Tibial nerve (tissue), 4 donors: ENCODE measurements around the gene INPP5A. TPM values are rescaled to one million over a fixed set of nuclear protein-coding genes. Genes with fewer than 3 reads are reported as not detected.

Experiments
- DNase-seq, 2 donors: peaks; one replicate each; pipeline ENCODE4 v3.0.0-alpha.2; 2019; ENCODE audit warnings: low spot score in 2 of 2
- H3K27ac ChIP-seq, 4 donors: fragments of 200-600 bp; sonication (generic) in 3 of 4; one replicate each; pipeline ENCODE4 v1.5.1; 2017 to 2019; ENCODE audit warnings: mild to moderate bottlenecking in 1 of 4
- H3K27me3 ChIP-seq, 2 donors: fragments of 200-600 bp; sonication (generic) in 1 of 2; one replicate each; pipeline versions ENCODE4 v1.5.1 to v1.6.0; 2017 to 2019
- H3K36me3 ChIP-seq, 3 donors: fragments of 200-600 bp; sonication (generic); one replicate each; pipeline ENCODE4 v1.5.1; 2018 to 2019
- H3K4me1 ChIP-seq, 4 donors: fragments of 200-600 bp; sonication (generic) in 3 of 4; one replicate each; pipeline ENCODE4 v1.5.1; 2017 to 2019
- H3K4me3 ChIP-seq, 4 donors: fragments of 200-600 bp; sonication (generic) in 3 of 4; one replicate each; pipeline ENCODE4 v1.5.1; 2017 to 2019; ENCODE audit warnings: mild to moderate bottlenecking in 1 of 4, moderate library complexity in 1 of 4
- H3K9me3 ChIP-seq, 4 donors: fragments of 200-600 bp; sonication (generic) in 3 of 4; one replicate each; pipeline ENCODE4 v1.5.1; 2017 to 2019
- CTCF ChIP-seq, 5 experiments: fragments of 200-600 bp in 3 of 5; fragments of 450-650 bp in 2 of 5; sonication (generic) in 3 of 5; IDR thresholded peaks; one replicate each; pipeline ENCODE4 v1.5.1; 2016 to 2019; ENCODE audit warnings: antibody characterized with exemption in 5 of 5, mild to moderate bottlenecking in 3 of 5, moderate library complexity in 2 of 5
- EP300 ChIP-seq, 2 donors: sonication (generic); formaldehyde crosslinking; IDR thresholded peaks; one replicate each; pipeline ENCODE4 v1.6.1; 2017; ENCODE audit warnings: antibody characterized with exemption in 2 of 2, mild to moderate bottlenecking in 1 of 2
- POLR2A ChIP-seq, 2 donors: fragments of 450-650 bp; IDR thresholded peaks; one replicate each; pipeline ENCODE4 v1.6.1; 2017; ENCODE audit warnings: antibody characterized with exemption in 2 of 2, mild to moderate bottlenecking in 2 of 2, moderate library complexity in 2 of 2
- WGBS, 2 donors: methylation state at CpG; one replicate each; pipeline ENCODE4 v1.1.5; 2018; 5-methylcytosine and 5-hydroxymethylcytosine counted together
- total RNA-seq, 4 donors: library from RNA; depleted of rRNA; stranded (reverse); fragments of >200 nt; gene quantifications; one replicate each; pipeline ENCODE4 v1.1.0, GENCODE V29; 2016

The INPP5A gene
- total RNA-seq, 4 donors from 2014 or later, result 73.8 to 101 (median 86.2) TPM

GRCh38 chr10:132806561-132807003 lies 269.0 kb downstream of the INPP5A start:
- Histone ChIP-seq H3K4me1 (no peaks in the 10 kb centered on the region), H3K27ac (no peak overlapping the region), H3K9me3 (peaks cover 0 to 6% (median 1%) of the 10 kb centered on the region in 4 donors), H3K36me3 (no peaks in the 10 kb centered on the region), H3K27me3 (peaks cover 0 to 28% of the 10 kb centered on the region in 2 donors), H3K4me3 (no peak overlapping the region)
- 80 to 81% methylated on average over 24 of the region's 25 CpGs for WGBS, 2 donors
- DNase-seq, result no peak
- TF ChIP-seq POLR2A (IDR thresholded peaks at IDR 0.05) (no peak), EP300 (IDR thresholded peaks at IDR 0.05) (no peak), CTCF (IDR thresholded peaks at IDR 0.05) (no peak)

GRCh38 chr10:132807621-132808049 lies 270.0 kb downstream of the INPP5A start:
- Histone ChIP-seq H3K27me3 (peaks cover 0 to 28% of the 10 kb centered on the region in 2 donors), H3K9me3 (no peaks in the 10 kb centered on the region), H3K27ac (no peak overlapping the region), H3K36me3 (no peaks in the 10 kb centered on the region), H3K4me3 (no peak overlapping the region), H3K4me1 (no peaks in the 10 kb centered on the region)
- DNase-seq, result no peak
- TF ChIP-seq CTCF (IDR thresholded peaks at IDR 0.05), result no peak
- TF ChIP-seq EP300 (IDR thresholded peaks at IDR 0.05), result no peak
- TF ChIP-seq POLR2A (IDR thresholded peaks at IDR 0.05), result no peak
- 88 to 93% methylated on average over 19 to 26 of the region's 27 CpGs for WGBS, 2 donors

- 48 to 67% methylated on average over 24 to 42 of the region's 42 CpGs for WGBS, 2 donors
- no peak for DNase-seq
- Histone ChIP-seq H3K27me3 (peaks cover 0 to 27% of the 10 kb centered on the region in 2 donors), H3K36me3 (no peaks in the 10 kb centered on the region), H3K4me1 (no peaks in the 10 kb centered on the region), H3K4me3 (no peak overlapping the region), H3K9me3 (no peaks in the 10 kb centered on the region), H3K27ac (no peak overlapping the region)
- no peak for TF ChIP-seq POLR2A (IDR thresholded peaks at IDR 0.05)
- no peak for TF ChIP-seq EP300 (IDR thresholded peaks at IDR 0.05)
- no peak for TF ChIP-seq CTCF (IDR thresholded peaks at IDR 0.05)
These were observed 271.0 kb downstream of the INPP5A start for GRCh38 chr10:132808383-132809231.

- TF ChIP-seq POLR2A (IDR thresholded peaks at IDR 0.05), result no peak
- TF ChIP-seq CTCF (IDR thresholded peaks at IDR 0.05), result no peak
- no peak for TF ChIP-seq EP300 (IDR thresholded peaks at IDR 0.05)
- Histone ChIP-seq H3K27ac (no peak overlapping the region), H3K4me1 (no peaks in the 10 kb centered on the region), H3K27me3 (peaks cover 0 to 25% of the 10 kb centered on the region in 2 donors), H3K9me3 (no peaks in the 10 kb centered on the region), H3K4me3 (no peak overlapping the region), H3K36me3 (no peaks in the 10 kb centered on the region)
- 82% methylated on average over 34 to 38 of the region's 38 CpGs for WGBS, 2 donors
- no peak for DNase-seq
These were observed 271.9 kb downstream of the INPP5A start for GRCh38 chr10:132809232-132810140.
